Activated CD8-positive, alpha-beta T cell treated with anti-CD3 and anti-CD28 coated beads, Interleukin-2, amount 10 ng/mL, durations not matched to agents 7 days and 5 days (primary cell): Measurements from ENCODE around the gene DACH2. TPM values are rescaled to one million over a fixed set of nuclear protein-coding genes. Genes with fewer than 3 reads are reported as not detected.
A peak's percentile ranks its signal among the peaks of the same experiment; 100 is the strongest.

Experiments
- ATAC-seq: fragments of 150-1000 bp; cut with Tn5 transposase; one replicate; pipeline ENCODE4 v1.10.0; 2021; ENCODE audit warnings: moderate library complexity
- CTCF ChIA-PET: fragments of 350-600 bp; sonication (Branson Sonifier 250); formaldehyde crosslinking; loops from one replicate; lab custom pipeline; 2021; ENCODE audit warnings: antibody characterized with exemption; lab: Charles Lee
- POLR2A ChIA-PET: fragments of 350-600 bp; sonication (Branson Sonifier 250); formaldehyde crosslinking; loops from one replicate; lab custom pipeline; 2021; ENCODE audit warnings: antibody characterized with exemption; lab: Charles Lee
- DNase-seq: peaks from one replicate; pipeline ENCODE4 v3.0.0-alpha.2; 2020
- H3K27ac Mint-ChIP-seq: one replicate; pipeline ENCODE4 v1.8.0; 2021; ENCODE audit warnings: mild to moderate bottlenecking, mixed read lengths
- H3K27me3 Mint-ChIP-seq: one replicate; pipeline ENCODE4 v1.8.0; 2021; ENCODE audit warnings: low read depth, mixed read lengths
- H3K36me3 Mint-ChIP-seq: one replicate; pipeline ENCODE4 v1.8.0; 2021; ENCODE audit warnings: low read depth, mixed read lengths
- H3K4me1 Mint-ChIP-seq: one replicate; pipeline ENCODE4 v1.8.0; 2021; ENCODE audit warnings: low read depth, mixed read lengths
- H3K4me3 Mint-ChIP-seq: one replicate; pipeline ENCODE4 v1.8.0; 2021; ENCODE audit warnings: mild to moderate bottlenecking, mixed read lengths
- H3K9me3 Mint-ChIP-seq: one replicate; pipeline ENCODE4 v1.8.0; 2022; ENCODE audit warnings: mixed read lengths; ENCODE audit not compliant: insufficient read depth
- total RNA-seq, 2 experiments: library from RNA; stranded (reverse); gene quantifications; one replicate each; pipeline ENCODE4 v1.2.3, GENCODE V29; 2021

The DACH2 gene
- total RNA-seq = not detected

- Mint-ChIP-seq H3K36me3 (no peaks in the 10 kb centered on the region), H3K4me3 (peak within 1 kb of the TSS; percentile 56), H3K4me1 (peaks cover 3% of the 10 kb centered on the region), H3K9me3 (no peaks in the 10 kb centered on the region), H3K27ac (no peak within 1 kb of the TSS), H3K27me3 (peaks cover 23% of the 10 kb centered on the region)
- peak; percentile 92 for ATAC-seq
- DNase-seq = peak; percentile 23
- ChIA-PET CTCF (no interaction called here), POLR2A (no interaction called here)
Measured at GRCh38 chrX:86148024-86148511, at the start of gene DACH2. Gene DACH2, plus strand, starts transcription at chrX:86148451.

- H3K27ac Mint-ChIP-seq = no peak overlapping the region
- H3K9me3 Mint-ChIP-seq = no peaks in the 10 kb centered on the region
- ATAC-seq = no peak
- ChIA-PET CTCF (no interaction called here), POLR2A (no interaction called here)
- no peaks in the 10 kb centered on the region for H3K4me1 Mint-ChIP-seq
- no peaks in the 10 kb centered on the region for H3K36me3 Mint-ChIP-seq
- no peak for DNase-seq
- no peaks in the 10 kb centered on the region for H3K27me3 Mint-ChIP-seq
- no peak overlapping the region for H3K4me3 Mint-ChIP-seq
Measured at GRCh38 chrX:86102341-86102740, 45.9 kb upstream of the DACH2 start.

DNA sequence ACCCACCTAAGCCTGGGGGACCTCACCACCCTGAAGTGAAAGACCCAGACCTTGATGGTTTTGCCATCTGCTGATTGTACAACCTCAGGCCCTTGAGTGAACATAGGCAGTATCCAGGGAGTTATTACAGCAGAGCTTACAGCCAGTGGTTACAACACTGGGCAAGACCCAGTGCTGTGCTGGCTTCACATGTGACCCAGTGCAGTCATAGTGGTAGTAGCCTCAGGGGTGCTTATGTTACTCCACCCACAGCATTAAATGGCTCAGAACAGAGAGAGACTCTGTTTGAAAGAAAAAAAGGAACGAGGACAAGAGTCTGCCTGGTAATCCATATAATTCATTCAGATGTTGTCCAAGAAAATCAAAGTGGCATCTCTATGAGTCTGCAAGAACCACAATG, 45.2 kb upstream of the DACH2 start:
- no peak overlapping the region for H3K4me3 Mint-ChIP-seq
- no peak overlapping the region for H3K27ac Mint-ChIP-seq
- CTCF ChIA-PET = no interaction called here

GRCh38 chrX:86104526-86104925, 43.7 kb upstream of the DACH2 start:
- Mint-ChIP-seq H3K27ac (no peak overlapping the region), H3K9me3 (no peaks in the 10 kb centered on the region), H3K27me3 (no peaks in the 10 kb centered on the region), H3K36me3 (no peaks in the 10 kb centered on the region), H3K4me3 (no peak overlapping the region), H3K4me1 (no peaks in the 10 kb centered on the region)
- no peak for DNase-seq
- ATAC-seq = no peak
- CTCF ChIA-PET = no interaction called here
- POLR2A ChIA-PET = no interaction called here

More for the DNA sequence above, 45.2 kb upstream of the DACH2 start:
- POLR2A ChIA-PET = no interaction called here
- H3K9me3 Mint-ChIP-seq = no peaks in the 10 kb centered on the region
- no peaks in the 10 kb centered on the region for H3K27me3 Mint-ChIP-seq
- no peaks in the 10 kb centered on the region for H3K36me3 Mint-ChIP-seq
- no peak for DNase-seq
- ATAC-seq = no peak
- H3K4me1 Mint-ChIP-seq = no peaks in the 10 kb centered on the region

DNA sequence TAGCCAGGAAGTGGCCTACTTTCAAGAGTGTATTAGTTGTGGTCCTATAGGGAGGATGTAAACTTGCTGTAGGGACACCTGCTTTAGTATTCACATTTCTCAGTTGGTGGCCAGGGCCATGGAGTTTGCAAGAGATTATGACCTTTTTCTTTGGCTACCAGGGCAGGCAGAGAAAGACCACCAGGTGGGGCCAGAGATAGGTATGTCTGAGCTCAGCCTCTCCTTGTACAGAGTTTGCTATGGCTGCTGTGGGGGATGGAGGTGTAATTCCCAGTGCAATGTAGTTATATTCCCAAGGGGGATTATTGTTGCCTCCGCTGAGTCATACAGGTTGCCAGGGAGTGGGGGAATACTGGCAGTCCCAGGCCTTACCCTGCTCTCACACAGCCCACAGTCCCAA, 26.3 kb upstream of the DACH2 start:
- no peak overlapping the region for H3K27ac Mint-ChIP-seq
- no peaks in the 10 kb centered on the region for H3K36me3 Mint-ChIP-seq
- H3K4me1 Mint-ChIP-seq = no peaks in the 10 kb centered on the region
- ChIA-PET CTCF (interaction anchor here (1.1 kb wide), 1 partner anchor 11 kb away, joined by 3 read pairs; no protein-coding TSS in a partner anchor), POLR2A (no interaction called here)
- ATAC-seq (no peak), DNase-seq (no peak)
- H3K4me3 Mint-ChIP-seq = no peak overlapping the region
- no peaks in the 10 kb centered on the region for H3K27me3 Mint-ChIP-seq
- H3K9me3 Mint-ChIP-seq = peaks cover 4% of the 10 kb centered on the region

GRCh38 chrX:86133761-86134160, 14.5 kb upstream of the DACH2 start:
- no peak overlapping the region for H3K27ac Mint-ChIP-seq
- no peaks in the 10 kb centered on the region for H3K9me3 Mint-ChIP-seq
- H3K36me3 Mint-ChIP-seq = no peaks in the 10 kb centered on the region
- CTCF ChIA-PET = no interaction called here
- POLR2A ChIA-PET = no interaction called here
- no peak overlapping the region for H3K4me3 Mint-ChIP-seq
- H3K4me1 Mint-ChIP-seq = no peaks in the 10 kb centered on the region
- ATAC-seq = no peak
- H3K27me3 Mint-ChIP-seq = no peaks in the 10 kb centered on the region
- DNase-seq = no peak

- POLR2A ChIA-PET = no interaction called here
- Mint-ChIP-seq H3K4me1 (no peaks in the 10 kb centered on the region), H3K27me3 (no peaks in the 10 kb centered on the region), H3K4me3 (no peak overlapping the region), H3K36me3 (no peaks in the 10 kb centered on the region), H3K27ac (no peak overlapping the region), H3K9me3 (no peaks in the 10 kb centered on the region)
- CTCF ChIA-PET = no interaction called here
- ATAC-seq (no peak), DNase-seq (no peak)
Measured at GRCh38 chrX:86137071-86137470, 11.2 kb upstream of the DACH2 start.

- Mint-ChIP-seq H3K27me3 (no peaks in the 10 kb centered on the region), H3K4me1 (no peaks in the 10 kb centered on the region), H3K4me3 (no peak overlapping the region), H3K27ac (no peak overlapping the region), H3K9me3 (no peaks in the 10 kb centered on the region), H3K36me3 (no peaks in the 10 kb centered on the region)
- DNase-seq = no peak
- CTCF ChIA-PET = no interaction called here
- POLR2A ChIA-PET = no interaction called here
- no peak for ATAC-seq
Measured at GRCh38 chrX:86141786-86142185, 6.5 kb upstream of the DACH2 start.

DNA sequence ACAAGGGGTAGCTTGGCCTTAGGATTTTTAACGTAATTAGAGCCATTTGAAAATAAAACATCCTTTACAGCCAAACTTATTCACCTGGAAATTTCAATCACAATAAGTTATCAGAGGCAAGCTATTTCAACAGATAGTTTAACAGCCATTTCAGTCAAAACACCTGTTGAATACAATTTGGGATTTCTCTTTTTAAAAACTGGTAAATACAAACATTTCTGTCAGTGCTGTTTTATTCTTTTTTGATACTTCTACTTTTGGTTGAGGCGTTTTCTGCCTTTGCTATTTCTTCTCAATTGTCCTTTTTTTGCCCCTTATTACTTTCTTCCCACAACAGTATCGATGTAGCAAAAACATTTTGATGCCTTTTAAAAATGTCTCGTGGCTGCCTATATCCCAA, 2.1 kb upstream of the DACH2 start:
- POLR2A ChIA-PET = no interaction called here
- CTCF ChIA-PET = no interaction called here

GRCh38 chrX:86148594-86148993, 343 bp downstream of the DACH2 start:
- Mint-ChIP-seq H3K27me3 (peaks cover 23% of the 10 kb centered on the region), H3K4me3 (peak overlapping the region; percentile 22), H3K36me3 (no peaks in the 10 kb centered on the region), H3K4me1 (peaks cover 3% of the 10 kb centered on the region), H3K27ac (no peak overlapping the region), H3K9me3 (no peaks in the 10 kb centered on the region)
- ChIA-PET CTCF (no interaction called here), POLR2A (no interaction called here)
- ATAC-seq (no peak), DNase-seq (no peak)

More for the DNA sequence above, 2.1 kb upstream of the DACH2 start:
- Mint-ChIP-seq H3K4me1 (peaks cover 3% of the 10 kb centered on the region), H3K9me3 (no peaks in the 10 kb centered on the region), H3K36me3 (no peaks in the 10 kb centered on the region), H3K4me3 (no peak overlapping the region), H3K27me3 (peaks cover 23% of the 10 kb centered on the region), H3K27ac (no peak overlapping the region)
- DNase-seq (no peak), ATAC-seq (no peak)

DNA sequence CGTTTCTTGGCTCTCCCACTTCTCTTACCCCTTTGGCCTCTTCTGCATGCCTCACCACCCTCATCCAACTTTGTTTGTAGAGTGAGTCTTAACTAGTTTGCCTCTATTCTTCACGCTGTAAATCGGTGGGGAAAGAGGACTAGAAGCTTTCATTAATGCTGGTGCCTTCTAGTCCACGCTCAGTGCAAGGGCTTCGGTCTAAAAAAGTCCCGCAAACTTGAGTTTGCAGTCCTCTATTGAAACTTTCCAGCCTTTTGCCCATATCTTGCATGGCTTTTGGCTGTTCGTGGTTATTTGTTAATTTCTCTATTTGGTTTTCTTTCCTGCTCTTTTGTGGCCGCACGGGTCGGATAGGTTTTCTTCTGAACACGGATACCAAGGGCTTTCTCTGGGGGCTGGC, 868 bp downstream of the DACH2 start:
- no peak for DNase-seq
- ChIA-PET CTCF (no interaction called here), POLR2A (no interaction called here)
- Mint-ChIP-seq H3K4me3 (no peak overlapping the region), H3K27ac (no peak overlapping the region), H3K36me3 (no peaks in the 10 kb centered on the region), H3K9me3 (no peaks in the 10 kb centered on the region), H3K27me3 (peaks cover 23% of the 10 kb centered on the region), H3K4me1 (peaks cover 3% of the 10 kb centered on the region)
- no peak for ATAC-seq

DNA sequence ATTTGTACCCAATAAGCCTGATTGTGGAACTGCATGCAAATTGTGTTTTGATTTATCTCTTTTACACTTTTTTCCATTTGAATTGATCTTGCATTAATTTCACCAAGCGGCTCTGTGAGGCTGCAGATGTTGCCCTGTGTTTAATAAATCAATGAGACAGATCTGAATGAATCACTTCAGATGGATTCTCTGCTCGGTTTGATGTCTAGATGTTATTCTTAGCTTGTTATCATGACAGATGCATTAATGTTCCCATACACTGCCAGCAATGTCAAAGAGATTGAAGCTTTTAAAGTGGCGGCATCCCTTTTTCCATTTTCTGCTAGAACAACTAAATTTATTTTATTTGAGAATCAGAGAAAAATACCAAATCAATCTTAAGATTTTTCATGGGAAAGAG, 6.3 kb downstream of the DACH2 start:
- Mint-ChIP-seq H3K36me3 (no peaks in the 10 kb centered on the region), H3K27ac (no peak overlapping the region), H3K9me3 (no peaks in the 10 kb centered on the region), H3K4me1 (no peaks in the 10 kb centered on the region), H3K27me3 (peaks cover 11% of the 10 kb centered on the region), H3K4me3 (no peak overlapping the region)
- POLR2A ChIA-PET = no interaction called here
- CTCF ChIA-PET = no interaction called here
- ATAC-seq (no peak), DNase-seq (no peak)

- Mint-ChIP-seq H3K9me3 (no peaks in the 10 kb centered on the region), H3K27me3 (no peaks in the 10 kb centered on the region)
Measured at GRCh38 chrX:86171366-86171765, 23.1 kb downstream of the DACH2 start.

More at GRCh38 chrX:86171366-86171765, 23.1 kb downstream of the DACH2 start:
- Mint-ChIP-seq H3K4me1 (no peaks in the 10 kb centered on the region), H3K27ac (no peak overlapping the region), H3K36me3 (no peaks in the 10 kb centered on the region), H3K4me3 (no peak overlapping the region)
- POLR2A ChIA-PET = no interaction called here
- ATAC-seq = no peak
- DNase-seq = no peak
- CTCF ChIA-PET = no interaction called here
